ENCODE measurements around the gene USP25.

- no peak for TF ChIP-seq CTCF (IDR thresholded peaks at IDR 0.05)
- TF ChIP-seq POLR2A (IDR thresholded peaks at IDR 0.05): no peak
Observed at GRCh38 chr21:15768853-15769252, 39.1 kb downstream of the USP25 start.
